Ishikawa (cell line): ENCODE measurements around the gene COL6A1.

ENCODE experiments used
- CEBPB ChIP-seq: IDR thresholded peaks from 2 replicates; pipeline ENCODE4 v1.6.1; 2012
- EP300 ChIP-seq: IDR thresholded peaks from 2 replicates; pipeline ENCODE4 v1.6.1; 2012; ENCODE audit warnings: borderline replicate concordance
- MAX ChIP-seq: IDR thresholded peaks from 2 replicates; pipeline ENCODE4 v1.6.1; 2012
- NFIC ChIP-seq: IDR thresholded peaks from 2 replicates; pipeline ENCODE4 v1.6.1; 2012
- RAD21 ChIP-seq: IDR thresholded peaks from 2 replicates; pipeline ENCODE4 v1.6.1; 2012; ENCODE audit warnings: low read depth
- REST ChIP-seq: IDR thresholded peaks from 2 replicates; pipeline ENCODE4 v1.6.1; 2012; ENCODE audit warnings: low read depth, mild to moderate bottlenecking
- TAF1 ChIP-seq: IDR thresholded peaks from 2 replicates; pipeline ENCODE4 v1.6.1; 2012; ENCODE audit warnings: low read depth, mild to moderate bottlenecking
- TCF12 ChIP-seq: IDR thresholded peaks from 2 replicates; pipeline ENCODE4 v1.6.1; 2012; ENCODE audit warnings: low read depth
- TEAD4 ChIP-seq: IDR thresholded peaks from 2 replicates; pipeline ENCODE4 v1.6.1; 2012
- YY1 ChIP-seq: IDR thresholded peaks from 2 replicates; pipeline ENCODE4 v1.6.1; 2012; ENCODE audit warnings: low read depth

GRCh38 chr21:45976701-45977311 lies 4.8 kb upstream of the COL6A1 start:
- TF ChIP-seq REST (no peak), TAF1 (no peak), MAX (no peak), EP300 (no peak), CEBPB (no peak), RAD21 (no peak), YY1 (no peak), TEAD4 (no peak), TCF12 (no peak), NFIC (no peak)
